ENCODE measurements around the gene NAA60.

DNA sequence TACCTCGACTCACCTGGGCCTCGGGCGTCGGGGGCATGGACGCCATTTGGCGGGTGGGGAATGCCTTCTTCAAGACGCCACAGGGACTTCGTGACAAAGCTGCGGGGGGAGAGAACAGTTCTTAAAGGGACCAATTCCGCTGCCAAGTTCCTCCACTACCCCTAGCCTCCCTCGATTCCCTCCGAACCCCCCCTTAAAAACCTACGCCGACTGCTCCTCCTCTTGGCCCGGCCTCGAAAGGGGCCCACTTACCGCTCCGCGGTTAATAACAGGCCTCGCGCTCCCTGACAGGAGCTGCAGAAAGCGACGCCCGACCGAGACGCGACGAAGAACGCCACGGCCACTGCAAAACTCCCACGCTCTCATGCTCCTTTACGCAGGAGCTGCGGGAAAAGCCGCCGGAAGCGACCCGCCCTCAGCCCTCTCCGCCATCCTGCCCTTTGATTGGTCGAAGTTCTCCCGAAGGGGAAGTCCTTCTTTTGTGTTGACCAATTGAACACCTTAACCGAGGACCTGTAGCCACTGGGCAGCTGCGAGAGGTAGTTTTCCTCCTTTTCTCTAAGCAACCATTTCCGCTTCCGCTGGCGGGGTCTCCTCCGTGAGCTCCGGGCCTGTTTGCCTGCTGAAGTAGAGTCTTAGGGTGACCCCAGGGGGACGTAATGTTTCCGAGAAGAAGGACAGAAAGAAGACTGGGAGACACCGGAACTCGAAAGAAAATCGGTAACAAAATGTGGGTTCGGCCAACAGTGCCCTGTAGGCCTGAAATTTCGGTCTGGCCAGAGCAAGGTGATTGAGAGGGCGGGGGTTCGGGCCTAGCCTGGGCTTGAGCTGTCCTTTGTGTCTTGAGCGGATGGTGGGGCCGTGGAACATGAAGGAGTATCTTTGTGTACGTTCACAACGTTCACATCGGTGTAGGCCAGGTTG lies at the start of gene NAA60, which contains the start of gene ZNF597:
- TF ChIP-seq, protein P1, sequence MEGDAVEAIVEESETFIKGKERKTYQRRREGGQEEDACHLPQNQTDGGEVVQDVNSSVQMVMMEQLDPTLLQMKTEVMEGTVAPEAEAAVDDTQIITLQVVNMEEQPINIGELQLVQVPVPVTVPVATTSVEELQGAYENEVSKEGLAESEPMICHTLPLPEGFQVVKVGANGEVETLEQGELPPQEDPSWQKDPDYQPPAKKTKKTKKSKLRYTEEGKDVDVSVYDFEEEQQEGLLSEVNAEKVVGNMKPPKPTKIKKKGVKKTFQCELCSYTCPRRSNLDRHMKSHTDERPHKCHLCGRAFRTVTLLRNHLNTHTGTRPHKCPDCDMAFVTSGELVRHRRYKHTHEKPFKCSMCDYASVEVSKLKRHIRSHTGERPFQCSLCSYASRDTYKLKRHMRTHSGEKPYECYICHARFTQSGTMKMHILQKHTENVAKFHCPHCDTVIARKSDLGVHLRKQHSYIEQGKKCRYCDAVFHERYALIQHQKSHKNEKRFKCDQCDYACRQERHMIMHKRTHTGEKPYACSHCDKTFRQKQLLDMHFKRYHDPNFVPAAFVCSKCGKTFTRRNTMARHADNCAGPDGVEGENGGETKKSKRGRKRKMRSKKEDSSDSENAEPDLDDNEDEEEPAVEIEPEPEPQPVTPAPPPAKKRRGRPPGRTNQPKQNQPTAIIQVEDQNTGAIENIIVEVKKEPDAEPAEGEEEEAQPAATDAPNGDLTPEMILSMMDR (IDR thresholded peaks at IDR 0.05), result no peak
- no peak for TF ChIP-seq EP300 (IDR thresholded peaks at IDR 0.05)
